ENCODE measurements around the gene WBP1.

DNA sequence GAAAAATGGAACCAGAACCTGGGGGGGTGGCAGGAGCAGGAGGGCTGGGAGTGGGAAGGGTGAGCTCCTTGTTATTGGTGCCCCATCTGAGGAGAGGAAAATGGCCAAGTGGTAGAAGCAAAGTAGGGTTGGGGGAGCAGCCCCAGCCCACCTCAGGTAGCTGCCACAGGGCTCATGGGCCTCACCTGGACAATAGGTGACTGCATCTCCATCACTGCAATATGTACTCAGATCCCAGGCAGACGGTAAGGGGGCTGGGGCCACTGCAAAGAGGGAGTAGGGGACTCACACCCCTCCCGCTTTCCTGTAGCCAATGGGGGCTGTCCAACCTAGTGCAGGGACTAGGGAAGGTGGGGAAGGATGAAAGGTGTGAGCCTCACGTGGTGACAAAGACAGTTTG is 41.0 kb upstream of the WBP1 start:
- TF ChIP-seq, protein P1, sequence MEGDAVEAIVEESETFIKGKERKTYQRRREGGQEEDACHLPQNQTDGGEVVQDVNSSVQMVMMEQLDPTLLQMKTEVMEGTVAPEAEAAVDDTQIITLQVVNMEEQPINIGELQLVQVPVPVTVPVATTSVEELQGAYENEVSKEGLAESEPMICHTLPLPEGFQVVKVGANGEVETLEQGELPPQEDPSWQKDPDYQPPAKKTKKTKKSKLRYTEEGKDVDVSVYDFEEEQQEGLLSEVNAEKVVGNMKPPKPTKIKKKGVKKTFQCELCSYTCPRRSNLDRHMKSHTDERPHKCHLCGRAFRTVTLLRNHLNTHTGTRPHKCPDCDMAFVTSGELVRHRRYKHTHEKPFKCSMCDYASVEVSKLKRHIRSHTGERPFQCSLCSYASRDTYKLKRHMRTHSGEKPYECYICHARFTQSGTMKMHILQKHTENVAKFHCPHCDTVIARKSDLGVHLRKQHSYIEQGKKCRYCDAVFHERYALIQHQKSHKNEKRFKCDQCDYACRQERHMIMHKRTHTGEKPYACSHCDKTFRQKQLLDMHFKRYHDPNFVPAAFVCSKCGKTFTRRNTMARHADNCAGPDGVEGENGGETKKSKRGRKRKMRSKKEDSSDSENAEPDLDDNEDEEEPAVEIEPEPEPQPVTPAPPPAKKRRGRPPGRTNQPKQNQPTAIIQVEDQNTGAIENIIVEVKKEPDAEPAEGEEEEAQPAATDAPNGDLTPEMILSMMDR (IDR thresholded peaks at IDR 0.05): no peak
- no peak for TF ChIP-seq EZH2 (IDR thresholded peaks at IDR 0.05)
